Measurements from ENCODE around the gene AR.

Gene AR

GRCh38 chrX:67697452-67697851 is 153.6 kb downstream of the AR start:
- H3K4me3 ChIP-seq (ENCODE audit: low read depth, low read length): no peak overlapping the region
- no peak for TF ChIP-seq CTCF (IDR thresholded peaks at IDR 0.05; ENCODE audit: control insufficient read depth, extremely low read depth, insufficient read depth)
- no peak for DNase-seq (ENCODE audit: low read depth)

- no peak for DNase-seq (ENCODE audit: low read depth)
- TF ChIP-seq CTCF (IDR thresholded peaks at IDR 0.05; ENCODE audit: control insufficient read depth, extremely low read depth, insufficient read depth): no peak
- H3K4me3 ChIP-seq (ENCODE audit: low read depth, low read length): no peak overlapping the region
These were observed 156.8 kb downstream of the AR start for GRCh38 chrX:67700602-67701001.

GRCh38 chrX:67714004-67714403 is 170.2 kb downstream of the AR start:
- no peak for TF ChIP-seq CTCF (IDR thresholded peaks at IDR 0.05; ENCODE audit: control insufficient read depth, extremely low read depth, insufficient read depth)
- no peak overlapping the region for H3K4me3 ChIP-seq (ENCODE audit: low read depth, low read length)

GRCh38 chrX:67717571-67717970 is 173.8 kb downstream of the AR start:
- no peak overlapping the region for H3K4me3 ChIP-seq (ENCODE audit: low read depth, low read length)
- TF ChIP-seq CTCF (IDR thresholded peaks at IDR 0.05; ENCODE audit: control insufficient read depth, extremely low read depth, insufficient read depth): no peak
- no peak for DNase-seq (ENCODE audit: low read depth)

More at GRCh38 chrX:67714004-67714403, 170.2 kb downstream of the AR start:
- no peak for DNase-seq (ENCODE audit: low read depth)

GRCh38 chrX:67718926-67719325 is 175.1 kb downstream of the AR start:
- TF ChIP-seq CTCF (IDR thresholded peaks at IDR 0.05; ENCODE audit: control insufficient read depth, extremely low read depth, insufficient read depth): no peak
- DNase-seq (ENCODE audit: low read depth): no peak
- H3K4me3 ChIP-seq (ENCODE audit: low read depth, low read length): no peak overlapping the region

- no peak for TF ChIP-seq CTCF (IDR thresholded peaks at IDR 0.05; ENCODE audit: control insufficient read depth, extremely low read depth, insufficient read depth)
- no peak overlapping the region for H3K4me3 ChIP-seq (ENCODE audit: low read depth, low read length)
- no peak for DNase-seq (ENCODE audit: low read depth)
These were observed 176.5 kb downstream of the AR start for GRCh38 chrX:67720344-67720743.

- no peak for TF ChIP-seq CTCF (IDR thresholded peaks at IDR 0.05; ENCODE audit: control insufficient read depth, extremely low read depth, insufficient read depth)
- H3K4me3 ChIP-seq (ENCODE audit: low read depth, low read length): no peak overlapping the region
- DNase-seq (ENCODE audit: low read depth): no peak
These were observed 177.5 kb downstream of the AR start for GRCh38 chrX:67721321-67721720.

All from LNCaP clone FGC (cell line).